ENCODE measurements around the gene TBC1D23. TPM values are rescaled to one million over a fixed set of nuclear protein-coding genes. Genes with fewer than 3 reads are reported as not detected.

The TBC1D23 gene
- total RNA-seq, 1 donor from 2014 or later = 33.2 TPM

DNA sequence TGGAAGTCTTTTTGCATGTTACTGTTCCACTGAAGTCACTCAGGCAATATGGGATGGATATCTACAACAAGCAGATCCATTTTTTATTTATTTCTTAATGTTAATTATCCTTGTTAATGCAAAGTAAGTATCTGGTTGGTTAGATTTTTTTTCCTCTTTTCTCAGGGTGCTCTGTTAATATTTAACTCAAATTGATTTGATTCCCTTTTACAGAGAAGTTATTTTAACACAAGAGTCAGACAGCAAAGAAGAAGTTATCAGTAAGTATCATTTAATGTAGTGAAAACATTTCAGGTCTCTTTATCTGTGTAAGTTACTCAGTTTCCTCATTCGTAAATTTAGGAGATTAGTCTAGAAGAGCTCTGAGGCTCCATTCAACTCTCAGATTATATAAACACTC lies 34.3 kb downstream of the TBC1D23 start:
- Mint-ChIP-seq H3K36me3 (ENCODE audit: unreplicated experiment) (no peaks in the 10 kb centered on the region), H3K9me3 (ENCODE audit: unreplicated experiment) (peaks cover 2% of the 10 kb centered on the region), H3K27ac (ENCODE audit: unreplicated experiment) (no peak overlapping the region), H3K27me3 (ENCODE audit: unreplicated experiment) (no peaks in the 10 kb centered on the region), H3K4me3 (ENCODE audit: unreplicated experiment) (no peak overlapping the region), H3K4me1 (ENCODE audit: low read depth, unreplicated experiment) (no peaks in the 10 kb centered on the region)
- no peak for DNase-seq
- no peak for TF ChIP-seq CTCF (IDR thresholded peaks at IDR 0.05; ENCODE audit: partially characterized antibody, unreplicated experiment)

GRCh38 chr3:100297784-100298183 lies 37.0 kb downstream of the TBC1D23 start:
- Mint-ChIP-seq H3K4me3 (ENCODE audit: unreplicated experiment) (no peak overlapping the region), H3K27me3 (ENCODE audit: unreplicated experiment) (no peaks in the 10 kb centered on the region), H3K36me3 (ENCODE audit: unreplicated experiment) (no peaks in the 10 kb centered on the region), H3K9me3 (ENCODE audit: unreplicated experiment) (peaks cover 2% of the 10 kb centered on the region), H3K27ac (ENCODE audit: unreplicated experiment) (no peak overlapping the region), H3K4me1 (ENCODE audit: low read depth, unreplicated experiment) (no peaks in the 10 kb centered on the region)
- DNase-seq = no peak
- TF ChIP-seq CTCF (IDR thresholded peaks at IDR 0.05; ENCODE audit: partially characterized antibody, unreplicated experiment) = no peak

GRCh38 chr3:100299016-100299415 lies 38.2 kb downstream of the TBC1D23 start:
- H3K4me1 Mint-ChIP-seq (ENCODE audit: low read depth, unreplicated experiment) = no peaks in the 10 kb centered on the region
- no peaks in the 10 kb centered on the region for H3K27me3 Mint-ChIP-seq (ENCODE audit: unreplicated experiment)
- H3K27ac Mint-ChIP-seq (ENCODE audit: unreplicated experiment) = no peak overlapping the region
- DNase-seq = no peak
- H3K9me3 Mint-ChIP-seq (ENCODE audit: unreplicated experiment) = peaks cover 2% of the 10 kb centered on the region
- H3K4me3 Mint-ChIP-seq (ENCODE audit: unreplicated experiment) = no peak overlapping the region
- no peaks in the 10 kb centered on the region for H3K36me3 Mint-ChIP-seq (ENCODE audit: unreplicated experiment)
- TF ChIP-seq CTCF (IDR thresholded peaks at IDR 0.05; ENCODE audit: partially characterized antibody, unreplicated experiment) = no peak

- no peak overlapping the region for H3K27ac Mint-ChIP-seq (ENCODE audit: unreplicated experiment)
- TF ChIP-seq CTCF (IDR thresholded peaks at IDR 0.05; ENCODE audit: partially characterized antibody, unreplicated experiment) = no peak
- H3K27me3 Mint-ChIP-seq (ENCODE audit: unreplicated experiment) = no peaks in the 10 kb centered on the region
- H3K4me3 Mint-ChIP-seq (ENCODE audit: unreplicated experiment) = no peak overlapping the region
- no peaks in the 10 kb centered on the region for H3K9me3 Mint-ChIP-seq (ENCODE audit: unreplicated experiment)
- H3K4me1 Mint-ChIP-seq (ENCODE audit: low read depth, unreplicated experiment) = no peaks in the 10 kb centered on the region
- DNase-seq = no peak
- H3K36me3 Mint-ChIP-seq (ENCODE audit: unreplicated experiment) = no peaks in the 10 kb centered on the region
Observed at GRCh38 chr3:100306695-100307094, 45.9 kb downstream of the TBC1D23 start.

DNA sequence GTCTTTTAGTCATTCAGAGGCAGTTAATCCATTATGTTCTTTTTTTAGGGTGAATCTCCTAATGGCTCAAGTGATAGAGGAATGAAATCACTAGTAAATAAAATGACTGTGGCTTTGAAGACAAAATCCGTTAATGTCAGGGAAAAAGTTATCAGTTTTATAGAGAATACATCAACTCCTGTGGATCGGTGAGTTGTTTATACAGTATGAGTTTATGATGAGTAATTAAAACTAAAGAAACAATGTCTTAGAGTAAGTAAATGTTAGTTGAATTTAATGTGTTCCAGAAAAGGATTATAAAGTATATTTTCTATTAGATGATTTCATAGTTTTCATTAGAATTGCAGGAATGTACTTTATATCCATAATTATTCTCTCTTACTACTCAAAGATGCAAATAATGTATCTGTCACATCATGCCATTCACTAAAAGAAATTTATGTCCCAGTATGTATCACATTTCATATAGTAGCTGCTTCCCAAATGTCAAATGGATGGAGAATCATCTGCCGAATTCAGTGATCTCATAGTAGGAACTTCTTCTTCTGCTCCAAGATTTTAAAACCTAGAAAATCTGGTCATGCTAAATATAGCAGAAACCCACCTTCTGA lies 49.7 kb downstream of the TBC1D23 start:
- Mint-ChIP-seq H3K9me3 (ENCODE audit: unreplicated experiment) (no peaks in the 10 kb centered on the region), H3K27ac (ENCODE audit: unreplicated experiment) (no peak overlapping the region), H3K27me3 (ENCODE audit: unreplicated experiment) (no peaks in the 10 kb centered on the region), H3K4me3 (ENCODE audit: unreplicated experiment) (no peak overlapping the region), H3K4me1 (ENCODE audit: low read depth, unreplicated experiment) (no peaks in the 10 kb centered on the region), H3K36me3 (ENCODE audit: unreplicated experiment) (no peaks in the 10 kb centered on the region)
- no peak for TF ChIP-seq CTCF (IDR thresholded peaks at IDR 0.05; ENCODE audit: partially characterized antibody, unreplicated experiment)
- DNase-seq = no peak
